Stomach smooth muscle (tissue), 2 donors: ENCODE data around the gene IL22RA2.
"Not testable (repeated sequence)": the region's sequence is repeated elsewhere in the genome, so short reads cannot be mapped to it uniquely, and the experiment has no call there.

Experiments
- H3K27ac ChIP-seq: one replicate; pipeline ENCODE4 v1.7.0; 2013; ENCODE audit warnings: mild to moderate bottlenecking, low read length, inconsistent platforms
- H3K27me3 ChIP-seq, 2 donors: one replicate each; pipeline ENCODE4 v1.7.0; 2013; ENCODE audit warnings: low read length in 2 of 2; ENCODE audit not compliant: insufficient read depth in 2 of 2, control insufficient read depth in 1 of 2
- H3K36me3 ChIP-seq, 2 donors: one replicate each; pipeline ENCODE4 v1.7.0; 2013; ENCODE audit warnings: low read length in 2 of 2; ENCODE audit not compliant: control insufficient read depth in 2 of 2, insufficient read depth in 2 of 2
- H3K4me1 ChIP-seq: one replicate; pipeline ENCODE4 v1.7.0; 2013; ENCODE audit warnings: low read length; ENCODE audit not compliant: control insufficient read depth, insufficient read depth
- H3K4me3 ChIP-seq, 2 donors: one replicate each; pipeline ENCODE4 v1.7.0; 2013; ENCODE audit warnings: low read length in 2 of 2
- H3K9ac ChIP-seq, 2 donors: one replicate each; pipeline ENCODE4 v1.7.0; 2013; ENCODE audit warnings: low read length in 2 of 2, mild to moderate bottlenecking in 1 of 2
- H3K9me3 ChIP-seq, 2 donors: one replicate each; pipeline ENCODE4 v1.7.0; 2013; ENCODE audit warnings: low read length in 2 of 2; ENCODE audit not compliant: control insufficient read depth in 2 of 2
- donor health status: healthy.
- donor health status: Pancreatic carcinoma.

IL22RA2 gene

DNA sequence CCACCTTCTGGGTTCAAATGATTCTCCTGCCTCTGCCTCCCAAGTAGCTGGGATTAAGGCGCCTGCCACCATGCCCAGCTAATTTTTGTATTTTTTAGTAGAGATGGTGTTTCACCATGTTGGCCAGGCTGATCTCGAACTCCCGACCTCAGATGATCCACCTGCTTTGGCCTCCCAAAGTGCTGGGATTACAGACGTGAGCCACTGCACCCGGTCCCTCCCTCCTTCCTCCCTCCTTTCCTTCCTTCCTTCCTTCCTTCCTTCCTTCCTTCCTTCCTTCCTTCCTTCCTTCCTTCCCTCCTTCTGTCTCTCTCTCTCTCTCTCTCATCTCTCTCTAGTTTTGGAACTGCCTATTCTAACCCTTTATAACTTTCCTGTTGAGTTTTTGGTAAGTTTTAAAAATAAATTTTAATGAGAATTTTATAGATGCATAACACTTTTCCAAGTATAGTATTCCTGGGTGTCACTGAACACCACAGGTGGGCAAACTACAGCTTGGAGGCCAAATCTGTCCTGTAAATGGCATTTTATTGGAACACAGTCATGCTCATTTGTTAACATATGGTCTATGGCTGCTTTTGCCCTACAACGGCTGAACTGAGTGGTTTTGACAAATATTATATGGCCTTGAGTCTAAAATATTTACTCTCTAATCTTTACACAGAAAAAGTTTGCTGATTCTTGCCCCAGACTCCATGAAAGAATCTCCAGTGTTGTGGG, 66.2 kb downstream of the IL22RA2 start:
- H3K36me3 ChIP-seq, H3K4me3 ChIP-seq, H3K27ac ChIP-seq, H3K4me1 ChIP-seq, H3K9me3 ChIP-seq, H3K9ac ChIP-seq, H3K27me3 ChIP-seq: not testable (repeated sequence)

DNA sequence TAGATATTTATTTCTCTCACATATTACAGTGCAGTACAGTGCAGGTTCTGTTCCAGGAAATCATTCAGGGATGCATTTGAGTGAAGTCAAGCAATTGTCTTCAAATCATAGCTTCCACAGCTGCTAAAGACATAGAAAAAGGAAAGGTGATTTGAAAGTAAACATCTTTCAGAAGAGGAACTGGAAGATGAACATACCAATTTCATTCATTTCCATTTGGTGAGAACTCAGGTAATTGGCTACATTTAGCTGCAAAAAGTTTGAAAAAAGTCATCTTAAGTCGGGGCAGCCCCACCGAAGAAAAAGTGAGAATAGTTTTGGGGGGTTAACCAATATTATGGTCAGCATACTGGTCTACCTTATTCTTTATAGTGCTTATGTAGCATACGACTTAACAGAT, 67.3 kb downstream of the IL22RA2 start:
- H3K4me3 ChIP-seq: no peak overlapping the region
- no peaks in the 10 kb centered on the region for H3K27me3 ChIP-seq
- no peaks in the 10 kb centered on the region for H3K36me3 ChIP-seq
- no peak overlapping the region for H3K27ac ChIP-seq
- H3K4me1 ChIP-seq: no peaks in the 10 kb centered on the region
- H3K9ac ChIP-seq: no peak overlapping the region
- no peaks in the 10 kb centered on the region for H3K9me3 ChIP-seq

DNA sequence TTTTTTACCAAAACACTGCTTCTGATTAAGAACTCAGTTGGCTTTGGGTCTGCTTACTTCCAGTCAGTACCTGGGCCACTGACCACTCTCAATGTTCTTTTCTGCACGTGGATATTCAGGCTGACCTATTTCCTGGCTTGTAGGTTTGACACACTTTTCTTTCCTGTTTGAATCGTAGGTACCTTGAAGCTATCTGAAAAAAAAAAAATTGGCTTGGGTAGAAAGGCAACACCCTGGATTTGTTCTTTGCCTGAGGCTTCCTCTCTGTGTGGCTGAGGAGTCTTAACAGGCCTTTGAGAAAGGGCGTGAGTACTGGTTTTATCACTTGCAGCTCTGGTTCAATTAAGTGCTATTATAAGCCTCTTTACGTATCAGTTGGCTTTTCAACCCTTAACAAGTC, 68.1 kb downstream of the IL22RA2 start:
- H3K9me3 ChIP-seq: no peaks in the 10 kb centered on the region
- H3K9ac ChIP-seq: no peak overlapping the region
- no peak overlapping the region for H3K4me3 ChIP-seq
- H3K27ac ChIP-seq: no peak overlapping the region
- H3K4me1 ChIP-seq: no peaks in the 10 kb centered on the region
- H3K36me3 ChIP-seq: no peaks in the 10 kb centered on the region
- H3K27me3 ChIP-seq: no peaks in the 10 kb centered on the region

DNA sequence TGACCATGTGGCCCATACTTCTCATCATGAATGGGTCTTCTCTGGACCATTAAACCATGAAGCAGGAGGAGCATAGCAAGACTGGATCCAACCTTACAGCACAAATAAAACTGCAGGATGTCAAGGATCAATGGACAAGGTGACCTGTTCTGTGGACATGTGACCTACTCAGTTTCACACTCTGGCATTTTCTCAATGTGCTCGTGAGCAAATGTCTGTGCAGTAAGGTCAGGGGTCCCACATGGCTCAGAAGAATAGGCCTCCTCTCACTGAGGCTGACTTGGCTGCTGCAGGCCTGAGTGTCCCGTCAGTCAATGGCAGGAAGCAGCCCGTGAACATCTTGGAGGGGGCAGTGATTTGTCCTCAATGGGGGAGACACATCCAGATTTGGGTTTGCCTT, 68.5 kb downstream of the IL22RA2 start:
- no peaks in the 10 kb centered on the region for H3K4me1 ChIP-seq
- H3K36me3 ChIP-seq: no peaks in the 10 kb centered on the region
- H3K27ac ChIP-seq: no peak overlapping the region
- no peaks in the 10 kb centered on the region for H3K27me3 ChIP-seq
- H3K9ac ChIP-seq: no peak overlapping the region
- no peaks in the 10 kb centered on the region for H3K9me3 ChIP-seq
- no peak overlapping the region for H3K4me3 ChIP-seq

DNA sequence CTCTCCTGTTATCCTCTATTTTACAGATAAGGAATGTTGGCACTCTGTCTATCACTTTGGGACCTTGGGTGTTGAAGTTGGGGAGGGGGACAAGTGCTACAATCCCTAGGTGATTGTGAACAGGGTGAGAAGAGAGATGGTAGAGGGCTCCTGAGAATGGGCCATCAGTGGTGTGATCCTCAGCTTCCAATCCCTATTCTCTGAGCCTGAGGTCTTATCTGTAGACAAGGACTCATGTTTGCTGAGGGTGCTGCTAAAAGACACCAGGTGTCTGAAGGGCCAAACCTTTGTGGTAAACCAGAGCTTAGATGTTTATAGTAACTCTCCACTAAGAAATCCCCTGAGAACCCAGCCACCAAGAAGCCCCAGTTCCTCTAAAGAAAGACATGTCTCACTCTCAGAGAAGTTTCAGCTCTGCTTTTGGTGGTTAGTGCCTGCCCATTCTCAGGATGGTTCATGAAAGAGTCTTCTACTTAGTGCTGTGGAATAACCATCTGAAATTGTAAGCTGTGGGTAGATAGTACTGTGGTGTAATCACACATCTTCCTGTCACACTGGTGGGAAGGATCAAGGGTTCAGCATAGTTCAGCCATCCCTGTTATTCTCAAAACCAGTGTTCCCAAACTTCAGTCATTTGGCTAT, 70.5 kb downstream of the IL22RA2 start:
- Histone ChIP-seq H3K27ac (no peak overlapping the region), H3K36me3 (no peaks in the 10 kb centered on the region), H3K4me1 (no peaks in the 10 kb centered on the region), H3K27me3 (no peaks in the 10 kb centered on the region), H3K4me3 (no peak overlapping the region), H3K9ac (no peak overlapping the region), H3K9me3 (no peaks in the 10 kb centered on the region)

DNA sequence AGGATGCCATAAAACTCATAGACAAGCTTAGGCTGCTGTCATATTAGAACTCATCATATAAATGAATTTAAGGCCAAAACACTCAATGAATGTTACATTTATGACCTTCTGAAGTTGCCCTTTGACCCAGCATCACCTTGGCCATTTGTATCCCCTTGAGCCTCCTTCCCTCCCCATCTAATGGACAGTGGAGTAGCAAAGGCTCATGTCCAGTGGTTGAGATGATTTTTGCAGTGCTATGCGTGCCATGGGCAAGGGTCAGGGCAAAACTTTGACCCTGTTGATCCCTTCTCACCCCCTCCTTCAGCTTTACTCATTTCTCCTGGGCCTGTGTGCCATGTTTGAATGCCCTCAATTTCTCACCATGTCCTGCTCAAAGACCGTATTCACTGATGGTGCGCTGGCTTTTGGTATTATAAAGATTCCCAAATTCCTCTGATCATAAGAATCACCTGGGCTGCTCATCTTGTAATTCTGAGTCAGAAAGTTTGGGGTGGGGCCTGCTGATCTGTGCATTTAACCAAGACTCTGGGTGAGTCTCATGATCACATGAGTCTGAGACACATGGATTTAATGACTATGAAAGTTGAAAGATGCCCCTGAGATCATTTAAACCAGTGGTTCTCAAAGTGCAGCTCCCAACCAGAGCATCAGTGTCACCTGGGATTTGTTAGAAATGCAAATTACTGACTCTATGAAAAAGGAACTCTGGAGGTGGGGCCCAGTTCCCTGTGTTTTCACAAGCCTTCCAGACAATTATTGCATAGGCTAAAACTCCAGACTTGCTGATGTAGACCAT, 71.2 kb downstream of the IL22RA2 start:
- Histone ChIP-seq H3K4me3 (no peak overlapping the region), H3K4me1 (no peaks in the 10 kb centered on the region), H3K36me3 (no peaks in the 10 kb centered on the region), H3K9me3 (no peaks in the 10 kb centered on the region), H3K9ac (no peak overlapping the region), H3K27ac (no peak overlapping the region), H3K27me3 (no peaks in the 10 kb centered on the region)

DNA sequence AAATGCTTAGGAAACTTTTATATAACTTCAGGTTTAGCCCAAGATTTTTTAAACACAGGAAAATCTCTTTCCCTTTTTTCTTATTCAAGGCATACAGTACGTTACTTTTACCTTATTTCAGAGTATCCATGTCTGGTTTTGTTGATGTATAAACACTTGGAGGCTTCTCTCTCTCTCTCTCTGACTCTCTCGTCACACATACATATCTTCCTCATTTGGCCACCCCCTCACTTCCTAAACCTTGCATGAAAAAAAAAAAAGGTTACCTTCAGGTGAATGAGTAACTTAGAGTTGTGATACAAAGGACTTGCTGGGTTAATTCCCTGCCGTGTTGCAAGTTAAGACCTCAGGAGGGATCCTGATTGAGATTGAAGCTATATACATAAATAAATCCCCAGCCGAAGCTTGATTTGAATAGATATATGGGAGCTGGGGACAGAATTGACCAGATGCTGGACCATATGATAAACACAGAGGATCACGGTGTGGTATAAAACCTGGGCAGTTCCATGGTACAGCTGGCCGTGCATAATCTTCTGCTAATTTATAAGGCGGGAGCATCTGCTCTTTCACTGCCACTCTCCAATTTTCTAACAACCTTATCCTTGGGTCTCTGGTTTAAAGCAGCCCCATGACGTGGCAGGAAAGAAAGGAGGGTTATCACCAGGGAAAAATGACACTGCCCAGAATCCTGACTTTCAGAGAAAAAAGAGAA, 73.6 kb downstream of the IL22RA2 start:
- Histone ChIP-seq H3K4me1 (no peaks in the 10 kb centered on the region), H3K9me3 (no peaks in the 10 kb centered on the region), H3K9ac (no peak overlapping the region), H3K36me3 (no peaks in the 10 kb centered on the region), H3K4me3 (no peak overlapping the region), H3K27ac (no peak overlapping the region), H3K27me3 (no peaks in the 10 kb centered on the region)

DNA sequence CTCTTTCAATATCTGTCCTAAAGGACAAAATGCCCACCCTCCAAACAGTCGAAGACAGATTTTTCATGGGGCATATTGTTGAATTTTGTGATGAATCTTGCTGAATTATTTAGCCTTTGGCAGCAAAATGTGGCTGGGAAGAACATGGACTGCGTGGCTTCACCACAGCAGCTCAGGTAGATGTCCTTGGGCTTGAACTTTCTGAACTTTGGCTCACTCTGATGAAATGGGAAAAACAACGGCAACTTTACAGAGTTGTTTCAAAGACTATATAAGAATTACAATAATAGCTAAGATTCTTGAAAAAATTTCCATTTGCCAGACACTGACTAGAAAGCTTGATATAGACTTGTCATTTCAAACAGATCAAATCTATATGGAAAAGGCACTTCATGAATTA, 75.9 kb downstream of the IL22RA2 start:
- Histone ChIP-seq H3K36me3 (no peaks in the 10 kb centered on the region), H3K4me1 (no peaks in the 10 kb centered on the region), H3K9ac (no peak overlapping the region), H3K27me3 (no peaks in the 10 kb centered on the region), H3K27ac (no peak overlapping the region), H3K9me3 (no peaks in the 10 kb centered on the region), H3K4me3 (no peak overlapping the region)

DNA sequence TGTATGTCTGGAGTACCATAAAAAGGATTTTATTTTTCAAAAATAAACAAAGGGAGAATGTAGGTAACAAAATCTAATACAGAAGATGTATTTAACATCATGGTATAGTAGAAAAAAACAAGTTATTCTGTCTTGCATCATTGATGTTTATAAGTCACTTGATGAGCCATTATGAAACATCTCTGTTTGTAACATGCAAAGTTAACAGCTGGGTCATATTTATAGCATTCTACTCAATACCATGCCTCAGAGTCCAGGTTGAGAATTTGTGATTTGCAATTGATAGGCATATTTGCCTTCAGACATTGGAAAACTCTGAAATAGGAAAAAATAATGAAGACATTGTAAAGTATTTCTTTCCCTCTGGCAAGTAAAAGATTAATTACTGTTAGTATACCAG, 76.4 kb downstream of the IL22RA2 start:
- Histone ChIP-seq H3K27ac (no peak overlapping the region), H3K9ac (no peak overlapping the region), H3K4me3 (no peak overlapping the region)

DNA sequence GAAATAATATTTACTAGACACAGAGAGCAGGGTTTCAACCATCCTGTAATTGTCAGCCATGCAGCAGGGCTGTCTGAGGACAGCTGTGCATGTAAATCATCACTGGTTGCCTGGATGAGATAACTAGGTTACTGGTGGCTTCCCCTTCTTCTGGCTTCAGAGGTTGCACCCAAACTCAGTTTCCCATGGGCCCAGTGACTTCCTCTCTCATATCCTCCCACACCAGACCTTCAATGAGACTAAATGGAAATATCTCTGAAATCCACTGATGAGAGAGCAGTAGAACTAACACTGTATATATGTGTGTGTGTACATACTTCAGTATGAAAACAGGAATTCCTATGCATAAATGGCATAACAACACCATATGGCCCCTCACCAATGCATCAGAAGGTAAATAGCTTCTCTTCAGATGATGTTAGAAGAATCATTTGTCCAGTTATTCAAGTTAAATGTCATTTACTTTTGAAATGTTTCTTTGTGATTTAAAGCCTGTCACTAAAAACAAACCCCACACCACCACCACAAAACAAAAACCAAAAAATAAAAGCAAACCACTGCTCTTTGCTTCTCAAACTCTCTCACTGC, 77.7 kb downstream of the IL22RA2 start:
- no peaks in the 10 kb centered on the region for H3K36me3 ChIP-seq
- H3K4me1 ChIP-seq: no peaks in the 10 kb centered on the region
- no peak overlapping the region for H3K27ac ChIP-seq
- H3K9ac ChIP-seq: no peak overlapping the region
- no peak overlapping the region for H3K4me3 ChIP-seq
- H3K27me3 ChIP-seq: no peaks in the 10 kb centered on the region
- no peaks in the 10 kb centered on the region for H3K9me3 ChIP-seq

More for the DNA sequence above, 76.4 kb downstream of the IL22RA2 start:
- no peaks in the 10 kb centered on the region for H3K9me3 ChIP-seq
- no peaks in the 10 kb centered on the region for H3K27me3 ChIP-seq
- H3K36me3 ChIP-seq: no peaks in the 10 kb centered on the region
- no peaks in the 10 kb centered on the region for H3K4me1 ChIP-seq
